Amniotic stem cell (primary cell): Measurements from ENCODE around the gene SNX2.
"Not testable (repeated sequence)": the region's sequence is repeated elsewhere in the genome, so short reads cannot be mapped to it uniquely, and the experiment has no call there.

ENCODE experiments used
- DNase-seq: peaks from one replicate; lab custom pipeline; 2025; lab: John Stamatoyannopoulos, UW

The SNX2 gene

GRCh38 chr5:122774861-122775549 lies at the start of gene SNX2:
Gene SNX2 (plus strand): TSS chr5:122775080. CDS start chr5:122775104, 24 bp downstream.
- peak; percentile 53 for DNase-seq

- no peak for DNase-seq
Observed at GRCh38 chr5:122727112-122727541, 47.8 kb upstream of the SNX2 start.

GRCh38 chr5:122730037-122730436 lies 44.8 kb upstream of the SNX2 start:
- no peak for DNase-seq

GRCh38 chr5:122730456-122730855 lies 44.4 kb upstream of the SNX2 start:
- DNase-seq = no peak

- no peak for DNase-seq
Observed at GRCh38 chr5:122736086-122736845, 38.6 kb upstream of the SNX2 start.

GRCh38 chr5:122738088-122738487 lies 36.8 kb upstream of the SNX2 start:
- no peak for DNase-seq

- DNase-seq = no peak
Observed at GRCh38 chr5:122741681-122742080, 33.2 kb upstream of the SNX2 start.

- DNase-seq = no peak
Observed at GRCh38 chr5:122743261-122743660, 31.6 kb upstream of the SNX2 start.

GRCh38 chr5:122745597-122745996 lies 29.3 kb upstream of the SNX2 start:
- no peak for DNase-seq

- no peak for DNase-seq
Observed at GRCh38 chr5:122749886-122750285, 25.0 kb upstream of the SNX2 start.

GRCh38 chr5:122751293-122751782 lies 23.5 kb upstream of the SNX2 start:
- no peak for DNase-seq

GRCh38 chr5:122753500-122753899 lies 21.4 kb upstream of the SNX2 start:
- DNase-seq = no peak

GRCh38 chr5:122755783-122756182 lies 19.1 kb upstream of the SNX2 start:
- no peak for DNase-seq

- peak; percentile 9 for DNase-seq
Observed at GRCh38 chr5:122756264-122756911, 18.5 kb upstream of the SNX2 start.

GRCh38 chr5:122757285-122757684 lies 17.6 kb upstream of the SNX2 start:
- no peak for DNase-seq

GRCh38 chr5:122759241-122760070 lies 15.4 kb upstream of the SNX2 start:
- no peak for DNase-seq

- no peak for DNase-seq
Observed at GRCh38 chr5:122760236-122760635, 14.6 kb upstream of the SNX2 start.

- no peak for DNase-seq
Observed at GRCh38 chr5:122761115-122761514, 13.8 kb upstream of the SNX2 start.

GRCh38 chr5:122761896-122762295 lies 13.0 kb upstream of the SNX2 start:
- DNase-seq = not testable (repeated sequence)

GRCh38 chr5:122766130-122766529 lies 8.8 kb upstream of the SNX2 start:
- DNase-seq = no peak

- DNase-seq = no peak
Observed at GRCh38 chr5:122770477-122770876, 4.4 kb upstream of the SNX2 start.

GRCh38 chr5:122772446-122772845 lies 2.4 kb upstream of the SNX2 start:
- DNase-seq = no peak
